IPS-NIHi7 (cell line): ENCODE results near the gene GALNS.
"Not testable (repeated sequence)": the region's sequence is repeated elsewhere in the genome, so short reads cannot be mapped to it uniquely, and the experiment has no call there.

Source experiments
- DNase-seq: peaks from one replicate; pipeline ENCODE4 v3.0.0; 2012; ENCODE audit warnings: mixed read lengths; ENCODE audit errors: extremely low spot score

GALNS gene

GRCh38 chr16:88804552-88805339 lies 52.0 kb downstream of the GALNS start:
- peak; percentile 57 for DNase-seq

- no peak for DNase-seq
Observed at GRCh38 chr16:88804173-88804551, 52.6 kb downstream of the GALNS start.

GRCh38 chr16:88803264-88803987 lies 53.3 kb downstream of the GALNS start, which contains the start of gene CDT1:
Gene CDT1, plus strand, starts transcription at chr16:88803789. Its CDS starts 43 bp downstream, at chr16:88803832.
- DNase-seq, result peak; percentile 97

- no peak for DNase-seq
Observed at GRCh38 chr16:88800277-88800592, 56.5 kb downstream of the GALNS start.

- no peak for DNase-seq
Observed at GRCh38 chr16:88799569-88800276, 57.0 kb downstream of the GALNS start.

- no peak for DNase-seq
Observed at GRCh38 chr16:88798772-88799455, 57.8 kb downstream of the GALNS start.

- DNase-seq, result no peak
Observed at GRCh38 chr16:88798073-88798472, 58.7 kb downstream of the GALNS start.

GRCh38 chr16:88796278-88796677 lies 60.5 kb downstream of the GALNS start:
- no peak for DNase-seq

GRCh38 chr16:88793251-88793954 lies 63.3 kb downstream of the GALNS start:
- DNase-seq, result no peak

- DNase-seq, result no peak
Observed at GRCh38 chr16:88792668-88793250, 64.0 kb downstream of the GALNS start.

GRCh38 chr16:88792078-88792550 lies 64.6 kb downstream of the GALNS start:
- no peak for DNase-seq

GRCh38 chr16:88790312-88791211 lies 66.2 kb downstream of the GALNS start:
- no peak for DNase-seq

GRCh38 chr16:88789594-88789993 lies 67.2 kb downstream of the GALNS start:
- no peak for DNase-seq

GRCh38 chr16:88788749-88789148 lies 68.0 kb downstream of the GALNS start:
- DNase-seq, result not testable (repeated sequence)

GRCh38 chr16:88787579-88788314 lies 69.0 kb downstream of the GALNS start:
- DNase-seq, result no peak

GRCh38 chr16:88785106-88785924 lies 71.4 kb downstream of the GALNS start, which contains the start of gene PIEZO1:
Gene PIEZO1, minus strand, starts transcription at chr16:88785220. Its CDS starts 256 bp downstream, at chr16:88784964.
- peak; percentile 58 for DNase-seq

- DNase-seq, result no peak
Observed at GRCh38 chr16:88784856-88785105, 72.0 kb downstream of the GALNS start.
